ENCODE measurements around the gene PRPF6.
"Not testable (repeated sequence)": the region's sequence is repeated elsewhere in the genome, so short reads cannot be mapped to it uniquely, and the experiment has no call there.

The PRPF6 gene

GRCh38 chr20:63972312-63973159 is 8.4 kb upstream of the PRPF6 start:
- no peak for DNase-seq (ENCODE audit: low read depth in 1 of 2, low spot score in 1 of 2)

- DNase-seq (ENCODE audit: low read depth in 1 of 2, low spot score in 1 of 2): no peak
Observed at GRCh38 chr20:63973160-63973479, 7.8 kb upstream of the PRPF6 start.

- DNase-seq (ENCODE audit: low read depth in 1 of 2, low spot score in 1 of 2): peak; percentile 61 to 80
Observed at GRCh38 chr20:63973636-63974401, 7.1 kb upstream of the PRPF6 start.

- DNase-seq (ENCODE audit: low read depth in 1 of 2, low spot score in 1 of 2): no peak
Observed at GRCh38 chr20:63974402-63975200, 6.3 kb upstream of the PRPF6 start.

- DNase-seq (ENCODE audit: low read depth in 1 of 2, low spot score in 1 of 2): not testable (repeated sequence)
Observed at GRCh38 chr20:63976511-63976910, 4.4 kb upstream of the PRPF6 start.

GRCh38 chr20:63976980-63977738 is 3.8 kb upstream of the PRPF6 start:
- no peak for DNase-seq (ENCODE audit: low read depth in 1 of 2, low spot score in 1 of 2)

GRCh38 chr20:63977739-63978276 is 3.1 kb upstream of the PRPF6 start:
- DNase-seq (ENCODE audit: low read depth in 1 of 2, low spot score in 1 of 2): peak in 1 of 2 donors; percentile 40

- DNase-seq (ENCODE audit: low read depth in 1 of 2, low spot score in 1 of 2): peak in 1 of 2 donors; percentile 36
Observed at GRCh38 chr20:63978319-63979228, 2.4 kb upstream of the PRPF6 start.

GRCh38 chr20:63979229-63979556 is 1.7 kb upstream of the PRPF6 start:
- no peak for DNase-seq (ENCODE audit: low read depth in 1 of 2, low spot score in 1 of 2)

GRCh38 chr20:63979557-63980316 is 1.2 kb upstream of the PRPF6 start, which contains the start of gene SAMD10:
TSS of gene SAMD10 (minus strand) at chr20:63979642. CDS start at chr20:63979467, 175 bp downstream.
- DNase-seq (ENCODE audit: low read depth in 1 of 2, low spot score in 1 of 2): peak in 1 of 2 donors; percentile 81

GRCh38 chr20:63980317-63980805 is 571 bp upstream of the PRPF6 start:
- no peak for DNase-seq (ENCODE audit: low read depth in 1 of 2, low spot score in 1 of 2)

- DNase-seq (ENCODE audit: low read depth in 1 of 2, low spot score in 1 of 2): no peak
Observed at GRCh38 chr20:63982937-63983336, 2.0 kb downstream of the PRPF6 start.

GRCh38 chr20:64000906-64001305 is 20.0 kb downstream of the PRPF6 start:
- no peak for DNase-seq (ENCODE audit: low read depth in 1 of 2, low spot score in 1 of 2)

- no peak for DNase-seq (ENCODE audit: low read depth in 1 of 2, low spot score in 1 of 2)
Observed at GRCh38 chr20:64001607-64002011, 20.7 kb downstream of the PRPF6 start.

GRCh38 chr20:64003960-64004725 is 23.2 kb downstream of the PRPF6 start:
- DNase-seq (ENCODE audit: low read depth in 1 of 2, low spot score in 1 of 2): no peak

- no peak for DNase-seq (ENCODE audit: low read depth in 1 of 2, low spot score in 1 of 2)
Observed at GRCh38 chr20:64005394-64005793, 24.5 kb downstream of the PRPF6 start.

GRCh38 chr20:64006490-64006889 is 25.6 kb downstream of the PRPF6 start:
- no peak for DNase-seq (ENCODE audit: low read depth in 1 of 2, low spot score in 1 of 2)

- DNase-seq (ENCODE audit: low read depth in 1 of 2, low spot score in 1 of 2): no peak
Observed at GRCh38 chr20:64006902-64007301, 26.0 kb downstream of the PRPF6 start.

Measured in stimulated activated CD4-positive, alpha-beta T cell treated with anti-CD3 and anti-CD28 coated beads, Interleukin-15, amount 100 ng/mL, for 1 hour (primary cell).